SK-N-DZ (cell line): ENCODE results near the gene LTBP1.
"Not testable (repeated sequence)": the region's sequence is repeated elsewhere in the genome, so short reads cannot be mapped to it uniquely, and the experiment has no call there.

Experiments
- DNase-seq: peaks from one replicate; pipeline ENCODE4 v3.0.0-alpha.2; 2015; ENCODE audit warnings: low spot score

LTBP1 gene

DNA sequence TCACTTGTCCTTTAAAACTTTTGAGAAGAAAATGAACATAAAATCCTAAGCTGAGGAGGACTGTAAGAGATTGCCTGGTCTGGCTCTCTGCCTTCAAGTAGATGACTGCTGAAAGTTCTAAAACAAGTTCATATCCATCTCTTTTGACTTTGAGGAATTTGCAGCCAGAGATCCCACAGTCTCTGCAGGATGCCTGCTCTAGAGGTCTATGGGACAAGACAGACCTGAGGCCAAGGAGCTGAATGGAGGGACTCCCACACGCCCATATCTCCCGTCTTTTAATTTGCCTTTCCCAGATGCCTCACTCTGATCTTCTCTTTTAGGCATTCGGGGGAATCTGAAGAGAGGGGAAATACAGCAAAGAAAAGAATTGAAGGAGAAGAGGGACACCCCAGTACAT, 273.8 kb downstream of the LTBP1 start:
- no peak for DNase-seq

DNA sequence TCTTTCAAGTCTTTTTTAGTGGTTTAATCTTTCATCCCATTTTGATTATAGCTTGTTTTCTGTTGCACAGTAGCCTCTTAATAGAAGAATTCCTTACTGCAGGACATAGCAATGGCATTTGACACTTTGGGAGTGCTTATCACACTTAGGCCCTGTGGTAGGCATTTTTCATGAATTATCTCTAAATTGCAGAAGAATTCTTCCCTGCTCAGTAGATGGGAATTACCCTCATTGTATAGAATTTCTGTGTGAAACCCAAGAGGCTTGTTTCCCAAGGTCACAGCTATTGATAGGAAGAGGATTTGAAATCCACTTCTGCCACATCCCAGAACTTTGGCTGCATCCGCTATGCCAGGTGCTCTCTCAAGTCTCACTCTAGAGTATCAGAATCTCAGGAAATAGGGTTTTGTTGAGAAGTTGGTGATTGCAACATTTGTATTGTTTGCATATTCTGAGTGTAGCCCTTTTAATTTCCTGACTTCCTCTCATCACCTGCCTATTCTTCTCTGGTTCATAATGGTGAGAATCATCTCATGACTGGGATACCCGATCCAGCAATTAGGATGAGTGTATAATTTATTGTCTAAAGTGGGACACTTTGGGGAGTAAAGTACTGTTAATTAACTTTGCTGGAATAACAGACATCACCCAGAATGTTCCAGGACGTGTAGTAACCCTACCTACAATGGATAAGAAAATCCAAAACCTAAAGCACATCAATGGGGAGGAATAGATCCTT, 274.5 kb downstream of the LTBP1 start:
- no peak for DNase-seq

DNA sequence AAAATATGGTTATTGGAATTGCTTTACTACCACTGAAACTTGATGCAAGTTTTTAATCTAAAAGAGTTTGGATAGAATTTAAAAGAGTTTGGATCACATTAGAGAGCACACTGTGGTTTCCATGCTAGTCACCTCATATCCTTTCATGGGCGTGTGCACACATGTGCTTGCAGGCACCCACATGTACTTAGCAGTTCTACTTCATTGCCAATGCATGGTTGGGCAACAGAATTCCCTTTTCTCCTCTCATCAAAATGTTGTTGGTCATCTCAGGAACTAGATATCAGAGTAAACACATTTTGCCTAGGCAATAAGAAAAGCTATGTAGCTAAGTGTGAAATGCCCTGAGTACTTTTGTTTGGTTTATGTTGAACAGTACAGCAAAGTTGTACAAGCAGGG, 275.6 kb downstream of the LTBP1 start:
- DNase-seq, result no peak

GRCh38 chr2:33223856-33224255, 277.1 kb downstream of the LTBP1 start:
- DNase-seq, result no peak

GRCh38 chr2:33225350-33225749, 278.6 kb downstream of the LTBP1 start:
- DNase-seq, result no peak

DNA sequence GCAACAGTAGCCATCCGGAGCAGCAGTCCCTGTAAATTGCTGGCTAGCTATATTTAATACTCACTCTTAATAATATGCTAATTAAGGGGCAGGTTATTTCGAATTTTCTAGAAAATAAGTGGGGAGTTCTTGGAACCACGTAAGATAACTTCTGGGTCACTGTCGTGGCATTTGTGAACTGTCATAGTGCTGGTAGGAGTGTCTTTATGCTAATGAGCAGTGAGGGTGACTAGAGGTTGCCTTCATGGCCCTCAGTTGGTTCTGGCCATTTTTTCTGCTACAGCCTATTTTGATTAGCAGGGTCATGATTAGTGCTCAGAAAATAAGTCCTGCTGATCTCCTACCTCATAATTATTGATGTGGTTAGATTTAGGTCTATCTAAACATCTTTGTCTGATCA, 279.8 kb downstream of the LTBP1 start:
- no peak for DNase-seq

DNA sequence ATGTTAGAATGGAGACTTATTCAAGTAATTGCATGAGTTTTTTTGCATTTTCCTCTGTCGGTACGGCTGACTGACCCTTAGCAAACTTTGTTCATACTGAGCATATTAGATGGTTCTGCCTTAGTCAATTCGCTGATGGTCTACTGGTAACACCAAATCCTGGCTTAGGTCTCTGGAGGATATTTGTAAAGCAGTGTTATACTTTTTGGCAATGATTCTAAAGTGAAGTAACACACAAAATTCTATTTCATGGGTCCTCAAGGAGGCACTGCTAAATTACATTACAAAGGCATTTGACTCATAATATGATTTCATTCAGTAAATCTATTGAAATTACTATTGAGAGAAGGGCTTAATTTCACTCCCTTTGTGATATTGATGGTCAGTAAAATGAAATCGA, 282.9 kb downstream of the LTBP1 start:
- no peak for DNase-seq

DNA sequence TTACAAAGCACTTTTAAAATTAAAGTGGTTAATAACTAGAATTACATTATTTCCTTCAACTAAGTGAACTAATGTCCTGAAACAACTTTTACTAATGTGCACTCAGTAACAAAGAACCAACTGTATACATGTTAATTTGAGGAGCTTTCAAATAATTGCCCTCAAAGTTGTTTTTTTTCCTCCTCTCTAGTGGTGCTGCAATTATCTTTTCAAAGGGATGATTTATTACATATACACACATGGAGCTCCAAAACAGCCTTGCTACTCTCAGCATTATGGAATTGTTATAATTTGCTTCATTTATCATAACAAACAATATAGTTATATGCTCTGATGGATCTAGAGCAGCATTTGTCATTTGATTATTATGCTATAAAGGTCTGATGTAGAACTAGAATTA, 283.4 kb downstream of the LTBP1 start:
- no peak for DNase-seq

GRCh38 chr2:33230842-33231241, 284.1 kb downstream of the LTBP1 start:
- no peak for DNase-seq

- not testable (repeated sequence) for DNase-seq
Measured at GRCh38 chr2:33235559-33235958, 288.8 kb downstream of the LTBP1 start.

GRCh38 chr2:33236482-33237385, 290.0 kb downstream of the LTBP1 start:
- no peak for DNase-seq

- DNase-seq, result no peak
Measured at GRCh38 chr2:33238111-33238510, 291.4 kb downstream of the LTBP1 start.

- DNase-seq, result no peak
Measured at GRCh38 chr2:33240178-33240577, 293.4 kb downstream of the LTBP1 start.

DNA sequence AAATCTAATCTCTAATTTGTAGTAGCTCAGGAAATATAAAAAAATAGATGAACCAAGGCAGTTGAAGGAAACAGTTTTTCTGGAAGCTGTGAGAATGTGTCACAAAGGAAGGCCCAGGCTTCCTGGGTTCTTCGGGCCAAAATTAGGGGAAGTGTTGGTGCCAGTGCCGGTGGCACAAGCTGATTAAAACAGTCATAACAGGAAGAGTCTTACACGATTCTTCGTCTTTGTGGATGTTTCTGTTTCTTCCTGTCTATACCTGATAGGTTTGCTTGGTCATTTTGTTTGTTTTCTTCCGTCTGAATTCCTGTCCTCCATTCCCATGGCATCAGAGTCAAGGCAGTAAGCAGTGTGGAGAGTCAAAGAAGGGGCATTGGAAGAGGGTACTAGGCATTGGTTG, 294.3 kb downstream of the LTBP1 start:
- no peak for DNase-seq

GRCh38 chr2:33241581-33241980, 294.8 kb downstream of the LTBP1 start:
- no peak for DNase-seq

DNA sequence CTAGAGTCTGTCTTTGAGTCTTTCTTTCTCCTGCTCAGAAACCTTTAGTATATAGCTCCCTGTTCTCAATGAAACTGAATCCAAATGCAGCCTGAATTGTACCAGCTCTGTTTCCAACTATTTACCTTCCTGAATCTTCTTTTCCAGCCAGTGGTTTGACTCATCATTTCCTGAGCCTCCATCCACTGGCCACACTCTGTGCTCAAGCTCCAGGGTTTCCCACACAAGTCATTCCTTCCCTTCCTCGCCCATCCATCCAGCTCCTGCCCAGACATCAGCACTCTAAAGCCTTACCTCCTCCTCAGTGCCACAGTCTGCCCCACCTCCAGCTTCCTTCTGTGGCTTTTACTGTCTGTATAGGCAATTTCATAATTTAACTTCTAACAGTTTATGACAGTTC, 296.1 kb downstream of the LTBP1 start:
- DNase-seq, result no peak

DNA sequence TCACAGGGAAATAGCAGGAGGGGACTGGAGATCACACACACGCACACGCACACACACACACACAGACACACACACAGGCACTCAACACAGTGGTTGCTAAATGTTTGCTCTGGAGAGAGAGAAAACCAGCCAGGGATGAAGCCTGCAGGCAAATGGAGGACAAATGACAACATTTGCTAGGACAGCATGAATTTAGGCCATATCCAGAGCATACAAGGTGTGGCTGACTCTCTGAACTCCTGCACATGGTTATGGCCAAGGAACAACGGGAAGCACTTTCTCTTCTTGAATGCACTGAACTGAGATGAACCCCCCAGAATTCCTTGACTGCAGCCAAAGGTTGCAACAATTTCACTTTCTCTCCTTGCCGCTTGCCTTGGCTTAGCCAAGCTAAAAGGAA, 299.7 kb downstream of the LTBP1 start:
- no peak for DNase-seq

DNA sequence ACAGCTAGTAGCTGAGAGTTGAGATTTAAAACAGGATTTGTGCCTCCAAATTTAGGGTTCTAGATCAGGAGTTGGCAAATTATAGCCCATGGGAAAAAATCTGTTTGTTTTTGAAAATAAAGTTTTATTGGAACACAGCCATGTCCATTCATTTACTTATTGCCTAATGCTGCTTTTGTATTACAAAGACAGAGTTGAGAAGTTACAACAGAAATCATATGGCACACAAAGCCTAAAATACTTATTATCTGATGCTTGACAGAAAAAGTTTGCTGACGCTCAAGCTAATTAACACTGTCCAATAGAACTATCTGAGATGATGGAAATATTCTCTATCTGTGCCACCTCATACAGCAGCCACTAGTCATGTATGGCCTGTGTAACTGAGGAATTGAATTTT, 300.6 kb downstream of the LTBP1 start:
- DNase-seq, result no peak

- DNase-seq, result no peak
Measured at GRCh38 chr2:33250417-33251029, 303.8 kb downstream of the LTBP1 start.

GRCh38 chr2:33256162-33256755, 309.5 kb downstream of the LTBP1 start:
- DNase-seq, result no peak

GRCh38 chr2:33258387-33258786, 311.6 kb downstream of the LTBP1 start:
- no peak for DNase-seq

- DNase-seq, result no peak
Measured at GRCh38 chr2:33262097-33262496, 315.3 kb downstream of the LTBP1 start.
